GM12878 (cell line): ENCODE measurements around the gene PRKCI. TPM values are rescaled to one million over a fixed set of nuclear protein-coding genes. Genes with fewer than 3 reads are reported as not detected.
"Not testable (repeated sequence)": the region's sequence is repeated elsewhere in the genome, so short reads cannot be mapped to it uniquely, and the experiment has no call there.

Experiments used
- ATAC-seq: fragments of 200-7000 bp; cut with Tn5 transposase; 3 replicates; pipeline ENCODE4 v1.9.1; 2020; ENCODE audit warnings: mild to moderate bottlenecking, moderate library complexity
- BruUV-seq: library from RNA; stranded (reverse); fragments of 400-500 nt; replicated peaks from 2 replicates; lab custom pipeline; 2021; lab: Mats Ljungman, UMichigan
- CTCF ChIA-PET: fragments of 300-600 bp; sonication (Branson Sonifier 250); formaldehyde crosslinking; extraction: SDS; loops from one replicate; lab custom pipeline; 2021; ENCODE audit warnings: inconsistent platforms; lab: Yijun Ruan, JAX
- POLR2A ChIA-PET: fragments of 350-600 bp; formaldehyde crosslinking; extraction: SDS; loops from one replicate; lab custom pipeline; 2021; ENCODE audit warnings: inconsistent platforms; lab: Charles Lee
- RAD21 ChIA-PET: fragments of 300-600 bp; sonication (Branson Sonifier 250); formaldehyde crosslinking; loops from one replicate; lab custom pipeline; 2023; ENCODE audit warnings: antibody characterized with exemption; ENCODE audit not compliant: unreplicated experiment; lab: Charles Lee
- SMC1A ChIA-PET: fragments of 300-600 bp; sonication (Branson Sonifier 250); formaldehyde crosslinking; loops from one replicate; lab custom pipeline; 2023; ENCODE audit not compliant: unreplicated experiment, uncharacterized antibody; lab: Charles Lee
- DNase-seq: peaks from one replicate; pipeline ENCODE4 v3.0.0-alpha.2; 2011; ENCODE audit warnings: low read depth, low spot score
- FAIRE-seq: peaks from 3 replicates; lab custom pipeline; 2011; peaks lifted over from hg19 to GRCh38; lab: Jason Lieb, UNC
- H2AFZ ChIP-seq: 2 replicates; pipeline ENCODE4 v1.6.0; 2011; ENCODE audit warnings: low read depth, low read length, control low read depth; ENCODE audit not compliant: control insufficient read depth
- H3K27ac ChIP-seq: 2 replicates; pipeline ENCODE4 v1.5.1; 2011; ENCODE audit warnings: control low read depth; ENCODE audit not compliant: control insufficient read depth, insufficient read depth
- H3K27me3 ChIP-seq, 2 experiments: replicated peaks in 1 of 2; 2 replicates each; pipeline versions ENCODE4 v1.6.0 to v1.6.1; 2011; ENCODE audit warnings: low read length in 1 of 2; ENCODE audit not compliant: control insufficient read depth in 2 of 2, insufficient read depth in 2 of 2
- H3K36me3 ChIP-seq, 2 experiments: 2 replicates each; pipeline ENCODE4 v1.5.1; 2011; ENCODE audit warnings: low read length in 1 of 2; ENCODE audit not compliant: control insufficient read depth in 2 of 2, insufficient read depth in 2 of 2
- H3K4me1 ChIP-seq: 2 replicates; pipeline ENCODE4 v1.6.1; 2011; ENCODE audit warnings: mild to moderate bottlenecking, low read length, moderate library complexity, mixed read lengths; ENCODE audit not compliant: control insufficient read depth, insufficient read depth
- H3K4me2 ChIP-seq: 2 replicates; pipeline ENCODE4 v1.6.0; 2011; ENCODE audit warnings: control low read depth; ENCODE audit not compliant: control insufficient read depth, insufficient read depth
- H3K4me3 ChIP-seq: fragments of 200-600 bp; sonication (generic); 2 replicates; pipeline ENCODE4 v1.5.1; 2016
- H3K79me2 ChIP-seq: 2 replicates; pipeline ENCODE4 v1.6.0; 2011; ENCODE audit warnings: low read length; ENCODE audit not compliant: control insufficient read depth, insufficient read depth
- H3K9ac ChIP-seq: 2 replicates; pipeline ENCODE4 v1.8.0; 2011; ENCODE audit warnings: low read length, control low read depth, mixed read lengths; ENCODE audit not compliant: control insufficient read depth, insufficient read depth
- H3K9me3 ChIP-seq: replicated peaks from 3 replicates; pipeline ENCODE4 v1.5.1; 2011; ENCODE audit warnings: mild to moderate bottlenecking, low read length; ENCODE audit not compliant: control insufficient read depth, insufficient read depth
- H4K20me1 ChIP-seq: 2 replicates; pipeline ENCODE4 v1.6.0; 2011; ENCODE audit not compliant: control insufficient read depth, insufficient read depth
- RB1 ChIP-seq: fragments of 450-650 bp; formaldehyde crosslinking; IDR thresholded peaks from 2 replicates; pipeline ENCODE4 v1.6.1; 2017; ENCODE audit warnings: mild to moderate bottlenecking, borderline replicate concordance
- YBX1 ChIP-seq: fragments of 450-650 bp; IDR thresholded peaks from 2 replicates; pipeline ENCODE4 v1.6.1; 2016; ENCODE audit warnings: antibody characterized with exemption
- ZNF217 ChIP-seq: fragments of 450-650 bp; IDR thresholded peaks from 2 replicates; pipeline ENCODE4 v1.6.1; 2017; ENCODE audit warnings: antibody characterized with exemption, mild to moderate bottlenecking
- WGBS: methylation state at CpG from one replicate; pipeline ENCODE4 v1.1.6; 2016; ENCODE audit warnings: low lambda C conversion rate; ENCODE audit not compliant: insufficient replicate concordance, insufficient coverage; ENCODE audit errors: missing lambda C conversion rate; 5-methylcytosine and 5-hydroxymethylcytosine counted together
- in situ Hi-C: fragments of 300-500 bp; cut with MboI; formaldehyde crosslinking; loops from 9 replicates; pipeline ENCODE4 v1.14.3; 2018; ENCODE audit warnings: mixed read lengths
- intact Hi-C: fragments of 100-400 bp; cut with micrococcal nuclease; formaldehyde crosslinking; loops from one replicate; pipeline ENCODE4 v1.14.2; 2022; ENCODE audit not compliant: unreplicated experiment
- polyA plus RNA-seq, 11 experiments: library from polyadenylated mRNA; depleted of rRNA in 4 of 11; unstranded in 6 of 11; stranded (reverse) in 5 of 11; fragments of >200 nt; fragmentation: Nextera tagmentation in 4 of 11; fragmentation: Illumina TruSeq in 1 of 11; extraction: Ambion mirVana in 4 of 11; extraction: Trizol in 1 of 11; gene quantifications; 1 replicate in 1 of 11; 2 replicates in 10 of 11; pipeline versions ENCODE4 v1.2.1 to v1.2.3, GENCODE V29; 2011 to 2016; ENCODE audit warnings: inconsistent platforms in 2 of 11, missing spikeins in 2 of 11, low read depth in 1 of 11
- total RNA-seq, 4 experiments: library from RNA; depleted of rRNA in 3 of 4; stranded (reverse); fragments of >200 nt in 3 of 4; fragmentation: Illumina TruSeq in 1 of 4; extraction: Trizol in 1 of 4; gene quantifications; 2 replicates each; pipeline versions ENCODE4 v1.2.1 to v1.2.3, GENCODE V29; 2013 to 2021
- TF ChIP-seq, protein P1 (sequence below): fragments of 450-650 bp; formaldehyde crosslinking; IDR thresholded peaks from 2 replicates; pipeline ENCODE4 v1.4.0; 2020; ENCODE audit warnings: mild to moderate bottlenecking, moderate library complexity
- TF ChIP-seq, protein P2 (sequence below): fragments of 150-350 bp; IDR thresholded peaks from 2 replicates; pipeline ENCODE4 v1.6.1; 2016; ENCODE audit warnings: low read depth, low read length

The PRKCI gene
- total and polyA plus RNA-seq, 10 of the 15 experiments (the other 5 are each of a cell fraction or from before 2014, with no cell fraction given), result 3.5 to 15.4 (median 11.8) TPM

DNA sequence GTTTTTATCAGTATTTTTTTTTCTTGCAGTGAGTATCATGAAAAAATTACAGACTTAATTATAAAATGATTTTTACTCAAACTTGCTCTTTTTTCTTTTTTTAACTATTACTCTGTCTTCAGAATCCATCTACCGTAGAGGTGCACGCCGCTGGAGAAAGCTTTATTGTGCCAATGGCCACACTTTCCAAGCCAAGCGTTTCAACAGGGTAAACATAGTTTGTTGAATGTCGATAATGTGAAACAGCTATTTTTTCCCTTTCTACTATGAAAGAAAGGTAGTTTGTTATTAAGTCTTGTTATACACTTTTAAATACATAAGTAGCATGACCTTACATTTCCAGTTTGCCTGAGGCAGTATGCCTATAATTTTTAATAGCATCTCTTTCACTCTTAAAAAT is 45.6 kb downstream of the PRKCI start (continued):
- TF ChIP-seq RB1, result no peak
- no peak for TF ChIP-seq YBX1
- TF ChIP-seq, protein P1, sequence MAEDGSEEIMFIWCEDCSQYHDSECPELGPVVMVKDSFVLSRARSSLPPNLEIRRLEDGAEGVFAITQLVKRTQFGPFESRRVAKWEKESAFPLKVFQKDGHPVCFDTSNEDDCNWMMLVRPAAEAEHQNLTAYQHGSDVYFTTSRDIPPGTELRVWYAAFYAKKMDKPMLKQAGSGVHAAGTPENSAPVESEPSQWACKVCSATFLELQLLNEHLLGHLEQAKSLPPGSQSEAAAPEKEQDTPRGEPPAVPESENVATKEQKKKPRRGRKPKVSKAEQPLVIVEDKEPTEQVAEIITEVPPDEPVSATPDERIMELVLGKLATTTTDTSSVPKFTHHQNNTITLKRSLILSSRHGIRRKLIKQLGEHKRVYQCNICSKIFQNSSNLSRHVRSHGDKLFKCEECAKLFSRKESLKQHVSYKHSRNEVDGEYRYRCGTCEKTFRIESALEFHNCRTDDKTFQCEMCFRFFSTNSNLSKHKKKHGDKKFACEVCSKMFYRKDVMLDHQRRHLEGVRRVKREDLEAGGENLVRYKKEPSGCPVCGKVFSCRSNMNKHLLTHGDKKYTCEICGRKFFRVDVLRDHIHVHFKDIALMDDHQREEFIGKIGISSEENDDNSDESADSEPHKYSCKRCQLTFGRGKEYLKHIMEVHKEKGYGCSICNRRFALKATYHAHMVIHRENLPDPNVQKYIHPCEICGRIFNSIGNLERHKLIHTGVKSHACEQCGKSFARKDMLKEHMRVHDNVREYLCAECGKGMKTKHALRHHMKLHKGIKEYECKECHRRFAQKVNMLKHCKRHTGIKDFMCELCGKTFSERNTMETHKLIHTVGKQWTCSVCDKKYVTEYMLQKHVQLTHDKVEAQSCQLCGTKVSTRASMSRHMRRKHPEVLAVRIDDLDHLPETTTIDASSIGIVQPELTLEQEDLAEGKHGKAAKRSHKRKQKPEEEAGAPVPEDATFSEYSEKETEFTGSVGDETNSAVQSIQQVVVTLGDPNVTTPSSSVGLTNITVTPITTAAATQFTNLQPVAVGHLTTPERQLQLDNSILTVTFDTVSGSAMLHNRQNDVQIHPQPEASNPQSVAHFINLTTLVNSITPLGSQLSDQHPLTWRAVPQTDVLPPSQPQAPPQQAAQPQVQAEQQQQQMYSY (CRISPR knock-in tag), result no peak
- TF ChIP-seq ZNF217, result no peak
- TF ChIP-seq, protein P2, sequence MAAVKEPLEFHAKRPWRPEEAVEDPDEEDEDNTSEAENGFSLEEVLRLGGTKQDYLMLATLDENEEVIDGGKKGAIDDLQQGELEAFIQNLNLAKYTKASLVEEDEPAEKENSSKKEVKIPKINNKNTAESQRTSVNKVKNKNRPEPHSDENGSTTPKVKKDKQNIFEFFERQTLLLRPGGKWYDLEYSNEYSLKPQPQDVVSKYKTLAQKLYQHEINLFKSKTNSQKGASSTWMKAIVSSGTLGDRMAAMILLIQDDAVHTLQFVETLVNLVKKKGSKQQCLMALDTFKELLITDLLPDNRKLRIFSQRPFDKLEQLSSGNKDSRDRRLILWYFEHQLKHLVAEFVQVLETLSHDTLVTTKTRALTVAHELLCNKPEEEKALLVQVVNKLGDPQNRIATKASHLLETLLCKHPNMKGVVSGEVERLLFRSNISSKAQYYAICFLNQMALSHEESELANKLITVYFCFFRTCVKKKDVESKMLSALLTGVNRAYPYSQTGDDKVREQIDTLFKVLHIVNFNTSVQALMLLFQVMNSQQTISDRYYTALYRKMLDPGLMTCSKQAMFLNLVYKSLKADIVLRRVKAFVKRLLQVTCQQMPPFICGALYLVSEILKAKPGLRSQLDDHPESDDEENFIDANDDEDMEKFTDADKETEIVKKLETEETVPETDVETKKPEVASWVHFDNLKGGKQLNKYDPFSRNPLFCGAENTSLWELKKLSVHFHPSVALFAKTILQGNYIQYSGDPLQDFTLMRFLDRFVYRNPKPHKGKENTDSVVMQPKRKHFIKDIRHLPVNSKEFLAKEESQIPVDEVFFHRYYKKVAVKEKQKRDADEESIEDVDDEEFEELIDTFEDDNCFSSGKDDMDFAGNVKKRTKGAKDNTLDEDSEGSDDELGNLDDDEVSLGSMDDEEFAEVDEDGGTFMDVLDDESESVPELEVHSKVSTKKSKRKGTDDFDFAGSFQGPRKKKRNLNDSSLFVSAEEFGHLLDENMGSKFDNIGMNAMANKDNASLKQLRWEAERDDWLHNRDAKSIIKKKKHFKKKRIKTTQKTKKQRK, result no peak

DNA sequence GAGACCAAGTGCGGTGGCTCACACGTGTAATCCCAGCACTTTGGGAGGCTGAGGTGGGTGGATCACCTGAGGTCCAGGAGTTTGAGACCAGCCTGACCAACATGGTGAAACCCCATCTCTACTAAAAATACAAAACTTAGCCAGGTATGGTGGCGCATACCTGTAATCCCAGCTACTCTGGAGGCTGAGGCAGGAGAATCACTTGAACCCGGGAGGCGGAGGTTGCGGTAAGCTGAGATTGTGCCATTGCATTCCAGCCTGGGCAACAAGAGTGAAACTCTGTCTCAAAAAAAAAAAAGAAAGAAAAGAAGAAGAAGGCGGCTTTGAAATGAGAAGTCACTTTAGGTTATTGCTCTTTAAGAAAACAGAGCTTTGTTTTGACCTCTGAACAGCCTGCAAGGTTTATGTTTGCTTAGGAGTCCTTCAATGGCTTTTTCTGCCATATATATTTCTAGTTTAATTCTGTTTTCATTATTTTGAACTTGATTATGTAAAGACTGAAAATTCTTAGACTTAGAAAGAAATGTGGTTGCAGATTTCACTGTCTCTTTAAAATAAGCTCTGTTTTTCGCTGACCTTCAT is 47.5 kb downstream of the PRKCI start:
- ATAC-seq, H3K4me2 ChIP-seq: not testable (repeated sequence)

More for the DNA sequence above, 47.5 kb downstream of the PRKCI start:
- H3K27me3 ChIP-seq, H3K27ac ChIP-seq, H2AFZ ChIP-seq, FAIRE-seq, in situ Hi-C loops, H3K36me3 ChIP-seq, H3K9me3 ChIP-seq, intact Hi-C loops, H3K9ac ChIP-seq, H3K4me3 ChIP-seq, H3K79me2 ChIP-seq, BruUV-seq, H4K20me1 ChIP-seq, H3K4me1 ChIP-seq, DNase-seq: not testable (repeated sequence)
- ChIA-PET POLR2A (interaction anchor here (1.5 kb wide), 1 partner anchor 12 kb away, joined by 4 read pairs; no protein-coding TSS in a partner anchor), SMC1A (interaction anchor here (1.1 to 1.6 kb wide), 3 partner anchors 11 to 120 kb away, joined by 3 to 4 read pairs (median 3); no protein-coding TSS in a partner anchor), RAD21 (interaction anchor here (1.5 kb wide), 1 partner anchor 39 kb away, joined by 3 read pairs; no protein-coding TSS in a partner anchor), CTCF (interaction anchor here (0.6 to 1.4 kb wide), 4 partner anchors 8 to 160 kb away, joined by 3 to 5 read pairs (median 4); no protein-coding TSS in a partner anchor)
- WGBS, result 79% methylated on average over 8 of the region's 8 CpGs
